GM21786 (cell line): Measurements from ENCODE around the gene RAB11FIP5.

Source experiments
- ATAC-seq: cut with Tn5 transposase; IDR thresholded peaks from one replicate; pipeline ENCODE4 v1.9.1; 2021; ENCODE audit not compliant: unreplicated experiment

Gene RAB11FIP5

GRCh38 chr2:73034661-73035375, 77.9 kb downstream of the RAB11FIP5 start:
- ATAC-seq, result no peak

- no peak for ATAC-seq
These were observed 78.9 kb downstream of the RAB11FIP5 start for GRCh38 chr2:73033766-73034381.

GRCh38 chr2:73033142-73033765, 79.5 kb downstream of the RAB11FIP5 start:
- ATAC-seq, result no peak

- no peak for ATAC-seq
These were observed 80.0 kb downstream of the RAB11FIP5 start for GRCh38 chr2:73032702-73033097.

GRCh38 chr2:73031725-73032701, 80.7 kb downstream of the RAB11FIP5 start:
- no peak for ATAC-seq

GRCh38 chr2:73031095-73031678, 81.6 kb downstream of the RAB11FIP5 start:
- ATAC-seq, result no peak

GRCh38 chr2:73028841-73029240, 83.9 kb downstream of the RAB11FIP5 start:
- ATAC-seq, result no peak

GRCh38 chr2:73027340-73027739, 85.4 kb downstream of the RAB11FIP5 start:
- ATAC-seq, result no peak

GRCh38 chr2:73023497-73023896, 89.3 kb downstream of the RAB11FIP5 start:
- no peak for ATAC-seq
